Keratinocyte (primary cell): ENCODE results near the gene GNG13. TPM values are rescaled to one million over a fixed set of nuclear protein-coding genes. Genes with fewer than 3 reads are reported as not detected.

ENCODE experiments used
- DNase-seq: peaks from one replicate; pipeline ENCODE4 v3.0.0-alpha.2; 2011; ENCODE audit warnings: low read depth, missing footprints, low spot score
- FAIRE-seq: peaks from 2 replicates; lab custom pipeline; 2011; peaks lifted over from hg19 to GRCh38; lab: Jason Lieb, UNC
- H2AFZ ChIP-seq: 2 replicates; pipeline ENCODE4 v1.6.0; 2012; ENCODE audit warnings: low read length, control low read depth, inconsistent platforms; ENCODE audit not compliant: control insufficient read depth
- H3K27ac ChIP-seq: 2 replicates; pipeline ENCODE4 v1.5.1; 2011; ENCODE audit warnings: low read length; ENCODE audit not compliant: control insufficient read depth, insufficient read depth
- H3K27me3 ChIP-seq: 3 replicates; pipeline ENCODE4 v1.6.0; 2011; ENCODE audit warnings: low read length; ENCODE audit not compliant: control insufficient read depth, insufficient read depth; ENCODE audit errors: extremely low read depth
- H3K36me3 ChIP-seq, 2 experiments: 2 replicates in 1 of 2; 3 replicates in 1 of 2; pipeline ENCODE4 v1.5.1; 2011; ENCODE audit warnings: low read length in 2 of 2, mild to moderate bottlenecking in 1 of 2; ENCODE audit not compliant: control insufficient read depth in 2 of 2, insufficient read depth in 2 of 2; ENCODE audit errors: extremely low read depth in 1 of 2
- H3K4me1 ChIP-seq: 3 replicates; pipeline ENCODE4 v1.5.1; 2011; ENCODE audit warnings: low read length; ENCODE audit not compliant: control insufficient read depth, insufficient read depth; ENCODE audit errors: extremely low read depth
- H3K4me2 ChIP-seq: 3 replicates; pipeline ENCODE4 v1.6.0; 2011; ENCODE audit warnings: low read depth, low read length; ENCODE audit not compliant: control insufficient read depth, insufficient read depth; ENCODE audit errors: extremely low read depth
- H3K4me3 ChIP-seq, 3 experiments: fragments of 200-600 bp in 1 of 3; sonication (generic) in 1 of 3; 2 replicates in 2 of 3; 3 replicates in 1 of 3; pipeline ENCODE4 v1.5.1; 2011 to 2016; ENCODE audit warnings: low read length in 3 of 3, mild to moderate bottlenecking in 3 of 3, control low read depth in 2 of 3, inconsistent platforms in 1 of 3, low read depth in 1 of 3, mixed read lengths in 1 of 3, mixed run types in 1 of 3, moderate library complexity in 1 of 3; ENCODE audit not compliant: control insufficient read depth in 2 of 3, insufficient read depth in 2 of 3; ENCODE audit errors: extremely low read depth in 1 of 3
- H3K79me2 ChIP-seq: 2 replicates; pipeline ENCODE4 v1.6.0; 2012; ENCODE audit warnings: low read length; ENCODE audit not compliant: control insufficient read depth, insufficient read depth
- H3K9ac ChIP-seq: 3 replicates; pipeline ENCODE4 v1.6.0; 2011; ENCODE audit warnings: low read length; ENCODE audit not compliant: control insufficient read depth, insufficient read depth; ENCODE audit errors: extremely low read depth
- H3K9me1 ChIP-seq: 3 replicates; pipeline ENCODE4 v1.6.0; 2011; ENCODE audit warnings: low read length; ENCODE audit not compliant: control insufficient read depth, insufficient read depth; ENCODE audit errors: extremely low read depth
- H3K9me3 ChIP-seq: 2 replicates; pipeline ENCODE4 v1.5.1; 2012; ENCODE audit warnings: low read depth, low read length; ENCODE audit not compliant: control insufficient read depth
- H4K20me1 ChIP-seq: 3 replicates; pipeline ENCODE4 v1.6.0; 2011; ENCODE audit warnings: low read length; ENCODE audit not compliant: control insufficient read depth, insufficient read depth; ENCODE audit errors: extremely low read depth
- EZH2 ChIP-seq: IDR thresholded peaks from one replicate; pipeline ENCODE4 v1.6.1; 2012; ENCODE audit warnings: inconsistent platforms, mild to moderate bottlenecking, low read length, moderate library complexity
- dilution Hi-C: fragments of 300-500 bp; cut with MboI; formaldehyde crosslinking; loops from one replicate; pipeline ENCODE4 v1.7.0; 2020; ENCODE audit warnings: low sequenced_read_pairs; ENCODE audit not compliant: extremely low pct_ligation_motif_present
- polyA plus RNA-seq, 5 experiments: library from polyadenylated mRNA; depleted of rRNA in 3 of 5; stranded (reverse) in 3 of 5; stranded (forward) in 1 of 5; unstranded in 1 of 5; fragments of >200 nt; gene quantifications; 1 replicate in 1 of 5; 2 replicates in 3 of 5; 3 replicates in 1 of 5; pipeline versions ENCODE4 v1.2.1 to v1.2.3, GENCODE V29; 2011 to 2012; ENCODE audit warnings: missing spikeins in 2 of 5, low read depth in 1 of 5, low replicate concordance in 1 of 5
- TF ChIP-seq, protein P1 (sequence below), 3 experiments: IDR thresholded peaks in 1 of 3; conservative IDR thresholded peaks in 1 of 3; optimal IDR thresholded peaks in 1 of 3; 2 replicates in 2 of 3; 3 replicates in 1 of 3; pipeline versions ENCODE3 to v1.5.1; 2011; ENCODE audit warnings: low read length in 3 of 3, mild to moderate bottlenecking in 3 of 3, moderate library complexity in 2 of 3, control low read depth in 1 of 3, inconsistent platforms in 1 of 3; ENCODE audit not compliant: insufficient read depth in 2 of 3; ENCODE audit errors: extremely low read depth in 1 of 3

The GNG13 gene
- polyA plus RNA-seq, 1 donor (not counting 4 experiments of a cell fraction or from before 2014, with no cell fraction given): not detected

DNA sequence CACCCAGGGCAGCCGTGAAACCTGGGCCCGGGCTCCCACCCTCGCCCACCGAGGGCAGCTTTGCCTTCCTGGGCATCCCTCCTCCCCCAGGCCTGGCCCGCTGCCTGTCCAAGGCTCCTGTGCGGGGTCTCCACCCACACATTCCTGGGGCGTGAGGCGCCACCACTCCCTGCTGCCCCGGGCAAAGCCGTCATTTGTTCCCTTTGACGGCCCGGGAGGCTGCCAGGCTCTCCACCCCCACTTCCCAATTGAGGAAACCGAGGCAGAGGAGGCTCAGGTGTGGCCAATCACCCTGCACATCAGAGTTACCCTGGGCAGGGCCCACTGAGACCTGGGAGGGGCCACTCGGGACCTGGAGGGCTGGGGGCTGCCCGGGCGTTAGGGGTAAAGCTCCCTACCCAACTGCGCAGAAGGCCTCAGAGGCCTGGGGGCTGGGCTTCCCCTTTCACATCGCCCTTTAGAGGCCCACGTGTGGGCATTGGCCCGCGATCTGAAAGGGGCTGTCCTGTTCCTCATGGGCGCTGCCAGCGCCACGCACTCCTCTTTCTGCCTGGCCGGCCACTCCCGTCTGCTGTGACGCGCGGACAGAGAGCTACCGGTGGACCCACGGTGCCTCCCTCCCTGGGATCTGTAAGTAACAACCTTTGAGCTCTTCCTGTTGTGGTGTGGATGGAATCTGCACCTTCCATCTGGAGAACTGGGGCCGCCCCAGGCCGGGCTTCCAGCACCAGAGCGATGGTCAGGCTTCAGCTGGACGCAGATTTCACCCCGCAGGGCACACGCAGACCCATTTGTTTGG is 39.8 kb downstream of the GNG13 start, which contains the start of gene MSLN:
Gene MSLN, plus strand, starts transcription at position 190 of the 799 bp plus-strand sequence. CDS start 1,947 bp downstream, outside the sequence.
- Histone ChIP-seq H3K79me2 (no peaks in the 10 kb centered on the region), H3K36me3 (no peaks in the 10 kb centered on the region), H3K9me1 (no peaks in the 10 kb centered on the region), H3K4me2 (peak within 1 kb of the TSS; percentile 50), H3K9ac (peak within 1 kb of the TSS; percentile 63), H3K9me3 (no peaks in the 10 kb centered on the region), H4K20me1 (no peaks in the 10 kb centered on the region), H3K27ac (peak within 1 kb of the TSS; percentile 74), H3K4me3 (peak within 1 kb of the TSS in 1 of 3 experiments; percentile 6), H3K4me1 (peaks cover 34% of the 10 kb centered on the region), H3K27me3 (no peaks in the 10 kb centered on the region), H2AFZ (peak within 1 kb of the TSS; percentile 33)
- no peak for TF ChIP-seq EZH2
- no peak for DNase-seq
- FAIRE-seq: peak; percentile 81
- dilution Hi-C loops: no loop called here

DNA sequence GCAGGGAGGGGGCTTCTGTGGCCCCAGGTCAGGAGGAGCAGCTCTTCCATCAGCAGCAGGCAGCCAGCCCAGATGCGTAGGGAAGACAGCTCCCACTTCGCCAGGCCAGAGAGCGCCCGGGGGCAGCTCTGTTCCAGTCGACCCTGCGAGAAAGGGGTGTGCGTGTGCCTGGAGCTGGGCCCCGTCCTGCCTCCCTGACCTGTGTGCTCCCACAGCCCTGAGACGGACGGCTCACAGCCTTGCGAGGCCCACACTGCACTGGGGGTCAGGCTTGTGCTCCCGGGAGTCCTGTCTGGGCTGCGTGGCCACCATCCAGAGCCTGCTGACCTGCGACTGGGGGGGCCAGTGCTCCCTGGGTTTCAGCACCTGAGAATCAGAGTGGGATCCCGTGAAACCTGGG is 40.5 kb downstream of the GNG13 start:
- H3K36me3 ChIP-seq: no peaks in the 10 kb centered on the region
- H3K4me2 ChIP-seq: no peak overlapping the region
- no peaks in the 10 kb centered on the region for H3K9me1 ChIP-seq
- H3K27ac ChIP-seq: peak overlapping the region; percentile 74
- TF ChIP-seq, protein P1, sequence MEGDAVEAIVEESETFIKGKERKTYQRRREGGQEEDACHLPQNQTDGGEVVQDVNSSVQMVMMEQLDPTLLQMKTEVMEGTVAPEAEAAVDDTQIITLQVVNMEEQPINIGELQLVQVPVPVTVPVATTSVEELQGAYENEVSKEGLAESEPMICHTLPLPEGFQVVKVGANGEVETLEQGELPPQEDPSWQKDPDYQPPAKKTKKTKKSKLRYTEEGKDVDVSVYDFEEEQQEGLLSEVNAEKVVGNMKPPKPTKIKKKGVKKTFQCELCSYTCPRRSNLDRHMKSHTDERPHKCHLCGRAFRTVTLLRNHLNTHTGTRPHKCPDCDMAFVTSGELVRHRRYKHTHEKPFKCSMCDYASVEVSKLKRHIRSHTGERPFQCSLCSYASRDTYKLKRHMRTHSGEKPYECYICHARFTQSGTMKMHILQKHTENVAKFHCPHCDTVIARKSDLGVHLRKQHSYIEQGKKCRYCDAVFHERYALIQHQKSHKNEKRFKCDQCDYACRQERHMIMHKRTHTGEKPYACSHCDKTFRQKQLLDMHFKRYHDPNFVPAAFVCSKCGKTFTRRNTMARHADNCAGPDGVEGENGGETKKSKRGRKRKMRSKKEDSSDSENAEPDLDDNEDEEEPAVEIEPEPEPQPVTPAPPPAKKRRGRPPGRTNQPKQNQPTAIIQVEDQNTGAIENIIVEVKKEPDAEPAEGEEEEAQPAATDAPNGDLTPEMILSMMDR (optimal IDR thresholded peaks at IDR 0.05 in 1 of 3, IDR thresholded peaks at IDR 0.05 in 1 of 3, conservative IDR thresholded peaks at IDR 0.05 in 1 of 3; ENCODE audit: extremely low read depth in 1 of 3, insufficient read depth in 2 of 3, low read length in 3 of 3): no peak
- no peak for TF ChIP-seq EZH2
- no peaks in the 10 kb centered on the region for H4K20me1 ChIP-seq
- dilution Hi-C loops: no loop called here
- H3K9me3 ChIP-seq: no peaks in the 10 kb centered on the region
- H3K27me3 ChIP-seq: no peaks in the 10 kb centered on the region
- no peak overlapping the region for H3K4me3 ChIP-seq
- FAIRE-seq: no peak
- no peak for DNase-seq
- peaks cover 34% of the 10 kb centered on the region for H3K4me1 ChIP-seq
- H2AFZ ChIP-seq: peak overlapping the region; percentile 33
- no peaks in the 10 kb centered on the region for H3K79me2 ChIP-seq
- H3K9ac ChIP-seq: peak overlapping the region; percentile 63
